ENCODE results near the gene MEGF11.

MEGF11 gene

DNA sequence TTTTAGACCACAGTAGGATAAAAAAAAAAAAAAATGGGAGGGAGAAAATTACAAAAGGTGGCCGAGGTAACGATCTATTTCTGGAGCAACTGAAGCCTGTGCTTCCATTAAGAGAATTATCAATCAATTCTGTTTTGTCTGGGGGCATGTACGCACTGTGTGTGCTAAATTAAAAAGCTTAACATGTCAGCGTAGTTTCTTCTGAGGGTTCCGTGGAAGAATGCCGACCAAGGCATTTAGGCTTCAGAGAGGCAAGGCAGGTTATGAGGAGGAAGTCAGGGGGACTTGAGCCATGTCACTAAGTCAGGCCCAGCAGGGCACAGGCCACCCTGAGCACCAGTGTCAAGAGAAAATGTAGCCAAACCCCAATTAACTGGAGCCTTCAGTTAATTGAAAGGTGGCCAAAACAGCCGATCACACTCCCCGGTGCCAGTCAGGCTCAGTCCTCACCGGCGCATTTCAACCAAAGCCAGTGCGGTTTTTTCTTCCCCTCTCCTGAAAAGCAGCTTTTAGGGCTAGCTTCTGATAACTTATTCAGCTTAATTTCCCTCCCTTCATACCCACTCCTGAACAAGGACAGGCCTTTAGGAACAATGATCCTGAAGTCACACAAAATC, 113.9 kb downstream of the MEGF11 start:
- no peak for DNase-seq (ENCODE audit: low read depth)

- no peak for DNase-seq (ENCODE audit: low read depth)
These were observed 114.5 kb downstream of the MEGF11 start for GRCh38 chr15:66138892-66139590.

- DNase-seq (ENCODE audit: low read depth) = no peak
These were observed 115.3 kb downstream of the MEGF11 start for GRCh38 chr15:66138096-66138783.

- DNase-seq (ENCODE audit: low read depth) = no peak
These were observed 116.6 kb downstream of the MEGF11 start for GRCh38 chr15:66136948-66137347.

- DNase-seq (ENCODE audit: low read depth) = no peak
These were observed 117.9 kb downstream of the MEGF11 start for GRCh38 chr15:66135664-66136063.

DNA sequence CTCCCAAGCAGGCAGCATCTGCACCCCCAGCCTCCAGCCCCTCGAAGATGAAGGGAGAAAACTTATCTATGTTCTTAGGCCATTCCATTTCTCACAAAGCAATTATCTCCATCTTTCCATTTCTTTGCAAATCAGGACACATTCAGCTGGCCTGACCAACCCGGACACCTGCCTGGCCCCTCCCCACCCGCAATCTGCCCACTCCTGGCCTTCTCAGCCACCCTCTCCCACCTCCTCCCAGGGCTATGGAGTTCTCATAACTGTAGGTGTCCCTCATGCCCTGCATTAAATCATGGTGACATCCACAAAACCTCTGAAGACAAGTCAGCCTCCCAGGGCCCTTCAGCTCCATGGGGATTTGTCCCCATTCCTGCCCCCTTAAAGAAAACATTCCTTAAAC, 119.3 kb downstream of the MEGF11 start:
- DNase-seq (ENCODE audit: low read depth) = no peak

DNA sequence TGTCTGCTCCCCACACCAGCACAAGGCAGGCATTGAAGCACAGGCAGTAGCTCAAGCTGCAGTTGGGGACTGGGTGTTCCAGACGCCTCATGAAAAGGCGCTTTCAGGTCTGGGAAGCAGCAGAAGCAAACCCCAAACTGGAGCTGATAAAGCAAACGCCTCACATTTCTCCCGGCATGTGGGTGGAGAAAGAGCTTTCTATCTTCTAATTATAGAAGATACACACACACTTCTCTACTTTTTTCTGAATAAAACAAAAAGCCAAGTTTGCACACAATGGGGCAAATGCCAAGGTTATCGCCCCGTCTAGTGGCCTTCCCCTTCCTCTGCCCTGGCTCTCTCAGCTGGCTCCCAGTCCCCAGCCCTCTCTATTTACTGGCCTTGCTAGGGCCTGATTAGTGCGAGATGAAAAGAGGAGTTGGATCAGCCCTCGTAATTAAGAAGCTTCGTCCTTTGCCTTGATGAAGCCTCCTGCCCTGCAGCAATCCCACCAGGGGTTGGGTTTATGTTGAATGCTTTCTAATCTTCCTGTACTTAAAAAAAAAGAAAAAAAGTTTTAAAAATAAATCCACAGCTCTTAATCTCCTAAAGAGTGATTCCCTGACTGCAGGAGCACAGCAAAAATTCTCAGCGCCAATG, 120.2 kb downstream of the MEGF11 start:
- DNase-seq (ENCODE audit: low read depth) = no peak

DNA sequence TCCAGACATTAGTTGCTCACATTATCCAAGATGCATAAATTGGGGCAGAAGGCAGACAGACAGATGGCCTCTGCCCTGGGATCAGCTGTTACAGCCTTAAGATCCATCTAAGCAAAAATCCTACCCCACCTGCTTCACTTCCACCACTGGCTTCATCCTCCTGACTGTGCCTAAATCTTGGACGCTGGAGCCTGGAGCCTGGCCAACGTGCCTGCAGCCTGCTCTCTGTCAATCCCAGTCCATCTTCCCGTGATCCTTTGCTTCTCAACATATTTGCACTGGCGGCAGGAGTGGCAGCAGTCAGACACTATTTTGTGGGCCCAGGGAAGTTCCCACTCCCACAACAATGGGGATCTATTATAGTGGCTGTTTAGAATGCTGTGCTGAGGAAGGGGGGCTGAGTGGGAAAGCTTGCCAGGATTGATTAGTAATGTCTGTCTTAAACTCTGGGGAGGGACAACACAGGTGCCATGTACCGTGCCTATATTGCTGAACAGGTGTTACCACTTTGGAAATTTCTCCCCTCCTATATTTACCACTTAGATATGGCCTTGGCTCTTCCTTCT, 121.2 kb downstream of the MEGF11 start:
- DNase-seq (ENCODE audit: low read depth) = no peak

GRCh38 chr15:66131831-66132230, 121.7 kb downstream of the MEGF11 start:
- no peak for DNase-seq (ENCODE audit: low read depth)

DNA sequence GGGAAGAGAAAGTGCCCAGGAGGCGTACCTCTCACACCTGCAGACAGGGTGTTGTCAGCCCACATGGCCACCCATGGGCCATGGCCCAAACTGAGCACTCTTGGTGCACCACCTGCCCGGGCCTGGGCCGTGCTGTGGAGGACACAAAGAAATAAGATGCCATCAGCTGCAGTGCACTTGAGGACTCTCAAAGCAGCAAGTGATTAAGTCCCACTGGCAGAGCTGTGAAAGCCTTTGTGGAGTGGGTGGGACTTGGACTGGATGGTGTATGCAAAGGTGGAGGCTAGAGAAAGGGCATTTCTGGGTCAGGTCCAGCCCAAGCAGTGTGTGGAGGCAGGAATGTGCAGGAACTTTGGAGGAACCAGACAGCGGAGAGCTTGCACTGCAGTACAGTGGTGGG, 122.3 kb downstream of the MEGF11 start:
- DNase-seq (ENCODE audit: low read depth) = no peak

DNA sequence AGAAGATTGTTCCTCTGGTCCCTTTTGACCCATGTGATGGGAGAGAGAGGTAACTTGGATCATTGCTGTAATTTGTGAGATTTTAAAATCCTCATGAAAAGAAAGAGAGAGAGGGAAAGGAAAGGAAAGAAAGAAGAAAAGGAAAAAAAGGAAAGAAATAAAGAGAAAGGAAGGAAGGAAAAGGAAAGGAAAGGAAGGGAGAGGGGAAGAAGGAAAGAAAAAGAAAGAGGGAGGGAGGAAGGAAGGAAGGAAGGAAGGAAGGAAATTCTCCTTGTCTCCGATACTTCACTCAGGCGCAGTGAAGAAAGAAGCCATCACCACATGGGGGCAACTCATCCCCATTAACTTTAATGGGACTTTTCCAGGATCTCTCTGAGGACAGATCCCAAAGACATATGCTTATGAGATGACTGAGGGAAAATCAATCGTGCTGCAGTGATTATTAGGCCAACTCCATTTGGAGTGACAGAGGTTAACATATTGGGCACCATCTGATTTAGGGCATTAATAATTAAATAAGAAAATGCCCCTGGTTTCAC, 123.0 kb downstream of the MEGF11 start:
- no peak for DNase-seq (ENCODE audit: low read depth)

DNA sequence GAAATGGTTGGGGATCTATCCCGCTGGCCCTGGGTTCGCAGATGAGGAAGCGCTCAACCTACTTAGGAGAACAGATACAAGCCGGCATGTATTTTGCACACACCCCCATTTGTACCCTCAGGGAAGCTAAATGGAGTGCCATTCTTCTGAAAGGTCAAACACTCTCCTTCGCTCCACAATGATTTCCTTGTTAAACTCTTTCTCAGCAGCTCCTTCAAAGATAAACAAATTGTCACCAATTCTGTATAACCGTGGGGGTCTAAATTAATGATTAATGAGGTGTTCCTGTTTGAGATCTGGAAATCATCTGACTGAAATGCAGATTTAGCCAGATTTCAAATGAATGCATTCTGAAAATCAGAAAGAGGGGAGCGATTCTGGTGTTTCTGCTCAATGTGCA, 124.0 kb downstream of the MEGF11 start:
- no peak for DNase-seq (ENCODE audit: low read depth)

DNA sequence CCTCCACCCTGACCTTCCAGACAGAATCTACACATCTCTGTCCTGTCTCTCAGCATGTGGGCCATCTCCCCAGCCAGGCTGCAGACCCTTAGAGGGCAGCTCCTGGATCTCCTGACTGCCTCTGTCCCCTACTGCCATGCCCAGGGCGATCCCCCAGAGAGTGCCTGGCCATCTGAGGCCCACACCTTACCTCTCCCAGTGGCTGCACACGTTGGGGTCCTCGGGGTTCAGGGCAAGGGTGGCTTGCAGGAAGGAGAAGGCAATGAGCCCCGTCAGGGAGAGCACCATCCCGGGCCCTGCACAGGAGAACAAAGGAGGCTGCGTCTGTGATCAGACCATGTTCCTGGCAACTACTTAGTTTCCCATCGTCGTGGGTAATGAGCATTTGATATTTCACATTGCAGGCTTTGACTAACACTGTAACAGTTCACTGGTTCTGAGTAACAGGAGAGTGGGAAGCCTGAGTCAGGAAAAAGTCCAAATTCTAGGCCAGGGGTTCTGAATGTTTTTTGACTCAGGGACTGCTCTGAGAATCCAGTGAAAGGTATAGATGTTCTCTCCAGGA, 125.4 kb downstream of the MEGF11 start:
- DNase-seq (ENCODE audit: low read depth) = no peak

- DNase-seq (ENCODE audit: low read depth) = no peak
These were observed 127.1 kb downstream of the MEGF11 start for GRCh38 chr15:66126456-66126855.

DNA sequence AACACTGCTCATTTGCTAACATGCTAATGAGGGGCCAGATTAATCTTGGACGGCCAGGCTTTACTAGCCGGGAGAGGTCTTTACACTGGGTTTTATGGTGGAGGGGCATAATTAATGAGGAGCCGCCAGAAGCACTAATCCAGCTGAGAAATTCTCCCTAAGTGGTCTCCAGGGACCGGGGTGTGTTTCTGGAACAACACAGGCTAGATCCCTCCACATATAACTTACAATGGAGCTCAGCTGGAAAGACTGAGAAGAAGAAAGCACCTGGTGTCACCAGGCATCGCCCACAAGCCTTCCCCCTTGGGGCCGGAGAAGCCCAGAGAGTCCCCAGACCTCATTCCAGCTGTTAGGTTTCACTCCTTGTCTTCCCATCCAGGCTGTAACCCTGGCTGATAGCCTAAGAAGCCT, 127.5 kb downstream of the MEGF11 start:
- no peak for DNase-seq (ENCODE audit: low read depth)

DNA sequence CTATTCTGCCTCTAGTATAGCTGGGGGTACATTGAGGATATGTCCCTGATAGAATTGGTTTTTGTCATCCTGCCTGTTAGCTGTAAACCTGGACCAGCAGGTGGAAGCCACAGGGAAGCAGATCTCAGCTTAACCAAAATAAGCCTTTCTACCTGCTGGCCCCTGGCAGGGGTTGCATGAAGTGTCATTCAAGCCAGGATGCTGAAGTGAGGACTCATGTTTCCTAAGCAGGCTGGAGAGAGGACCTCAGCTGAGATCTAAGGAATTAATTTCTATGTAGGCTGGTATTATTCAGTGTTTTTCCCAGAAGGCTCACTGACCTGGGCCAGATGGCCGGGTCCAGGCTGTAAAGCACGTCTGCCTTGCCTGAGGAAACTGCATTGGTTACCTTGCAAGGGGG, 128.9 kb downstream of the MEGF11 start:
- no peak for DNase-seq (ENCODE audit: low read depth)

DNA sequence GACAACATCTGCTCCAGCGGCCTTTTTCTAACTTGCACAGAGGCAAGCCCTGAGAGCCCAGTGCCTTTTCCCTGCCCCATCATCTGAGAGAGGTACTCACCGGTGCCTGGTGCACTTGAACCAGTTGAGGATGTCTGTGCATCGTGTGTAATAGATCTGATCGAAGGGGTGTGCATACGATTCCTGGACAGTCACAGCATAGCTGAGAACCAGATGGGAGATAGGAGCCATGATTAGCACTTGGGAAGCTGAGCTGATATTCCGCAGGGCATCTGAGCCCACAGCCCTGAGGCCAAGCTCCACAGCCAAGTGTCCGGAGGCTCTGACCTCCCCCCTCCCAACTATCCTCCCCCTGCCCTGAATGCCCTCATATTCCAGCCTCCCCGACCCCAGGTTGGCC, 129.8 kb downstream of the MEGF11 start:
- DNase-seq (ENCODE audit: low read depth) = no peak

- DNase-seq (ENCODE audit: low read depth) = no peak
These were observed 133.1 kb downstream of the MEGF11 start for GRCh38 chr15:66120422-66120821.

DNA sequence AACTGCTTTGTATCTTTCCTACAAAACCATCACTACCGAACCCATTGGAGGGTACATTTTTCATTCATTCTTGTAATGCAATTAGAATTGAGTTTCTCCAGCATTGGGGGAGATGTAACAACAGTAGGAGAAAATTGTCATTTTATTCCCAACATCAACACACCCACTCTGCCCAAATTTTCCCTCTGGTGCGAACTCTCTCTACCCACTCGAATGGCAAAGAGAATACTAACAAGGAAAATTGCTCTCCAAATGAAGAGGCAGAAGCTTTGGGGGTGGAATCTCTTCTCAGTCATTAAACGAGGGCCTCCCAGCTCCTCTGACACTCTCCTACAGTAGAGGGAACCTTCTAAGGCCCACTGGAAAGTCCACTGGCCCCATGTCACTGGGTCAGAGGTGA, 135.7 kb downstream of the MEGF11 start:
- DNase-seq (ENCODE audit: low read depth) = no peak

DNA sequence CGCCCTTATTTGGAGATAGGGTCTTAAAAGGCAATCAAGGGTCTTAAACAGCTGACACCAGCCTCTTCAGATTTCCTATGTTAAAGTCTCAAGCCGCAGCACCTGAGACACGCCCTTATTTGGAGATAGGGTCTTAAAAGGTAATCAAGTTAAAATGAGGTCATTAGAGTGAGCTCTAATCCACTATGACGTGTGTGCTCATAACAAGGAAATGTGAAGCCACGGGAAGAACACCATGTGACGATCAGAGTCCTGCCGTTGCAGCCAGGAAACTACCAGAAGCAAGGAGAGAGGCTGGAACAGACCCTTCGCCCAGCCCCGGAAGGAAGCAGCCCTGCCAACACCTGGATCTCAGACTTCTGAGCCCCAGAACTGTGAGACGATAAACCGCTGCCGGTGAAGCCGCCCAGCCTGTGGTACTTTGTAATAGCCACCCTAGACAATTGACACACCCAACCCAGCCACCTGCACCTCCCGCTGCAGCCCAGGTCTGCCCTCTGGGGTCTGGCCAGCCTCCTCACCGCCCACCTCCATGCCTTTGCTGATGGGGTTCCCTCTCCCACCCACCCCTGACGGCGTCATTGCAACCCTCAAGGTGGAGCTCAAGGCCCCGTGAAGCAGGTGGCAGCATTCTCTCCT, 137.9 kb downstream of the MEGF11 start:
- DNase-seq (ENCODE audit: low read depth) = no peak

GRCh38 chr15:66114863-66115425, 138.6 kb downstream of the MEGF11 start:
- no peak for DNase-seq (ENCODE audit: low read depth)

Data from HS-5 (cell line).